ENCODE data around the gene AOAH.
A peak's percentile ranks its signal among the peaks of the same experiment; 100 is the strongest.

The AOAH gene

GRCh38 chr7:36591636-36592035 is 132.7 kb downstream of the AOAH start:
- H3K4me3 ChIP-seq (replicated peaks; ENCODE audit: insufficient read depth, low read length): no peak overlapping the region
- peak overlapping the region; percentile 40; the same call in 1 of the 2 replicates for H3K27ac ChIP-seq (replicated peaks)
- TF ChIP-seq CTCF (IDR thresholded peaks at IDR 0.05; ENCODE audit: insufficient read depth, low read length): no peak
- no peak for TF ChIP-seq GABPA (IDR thresholded peaks at IDR 0.05; ENCODE audit: low read depth)
- TF ChIP-seq, protein P1, sequence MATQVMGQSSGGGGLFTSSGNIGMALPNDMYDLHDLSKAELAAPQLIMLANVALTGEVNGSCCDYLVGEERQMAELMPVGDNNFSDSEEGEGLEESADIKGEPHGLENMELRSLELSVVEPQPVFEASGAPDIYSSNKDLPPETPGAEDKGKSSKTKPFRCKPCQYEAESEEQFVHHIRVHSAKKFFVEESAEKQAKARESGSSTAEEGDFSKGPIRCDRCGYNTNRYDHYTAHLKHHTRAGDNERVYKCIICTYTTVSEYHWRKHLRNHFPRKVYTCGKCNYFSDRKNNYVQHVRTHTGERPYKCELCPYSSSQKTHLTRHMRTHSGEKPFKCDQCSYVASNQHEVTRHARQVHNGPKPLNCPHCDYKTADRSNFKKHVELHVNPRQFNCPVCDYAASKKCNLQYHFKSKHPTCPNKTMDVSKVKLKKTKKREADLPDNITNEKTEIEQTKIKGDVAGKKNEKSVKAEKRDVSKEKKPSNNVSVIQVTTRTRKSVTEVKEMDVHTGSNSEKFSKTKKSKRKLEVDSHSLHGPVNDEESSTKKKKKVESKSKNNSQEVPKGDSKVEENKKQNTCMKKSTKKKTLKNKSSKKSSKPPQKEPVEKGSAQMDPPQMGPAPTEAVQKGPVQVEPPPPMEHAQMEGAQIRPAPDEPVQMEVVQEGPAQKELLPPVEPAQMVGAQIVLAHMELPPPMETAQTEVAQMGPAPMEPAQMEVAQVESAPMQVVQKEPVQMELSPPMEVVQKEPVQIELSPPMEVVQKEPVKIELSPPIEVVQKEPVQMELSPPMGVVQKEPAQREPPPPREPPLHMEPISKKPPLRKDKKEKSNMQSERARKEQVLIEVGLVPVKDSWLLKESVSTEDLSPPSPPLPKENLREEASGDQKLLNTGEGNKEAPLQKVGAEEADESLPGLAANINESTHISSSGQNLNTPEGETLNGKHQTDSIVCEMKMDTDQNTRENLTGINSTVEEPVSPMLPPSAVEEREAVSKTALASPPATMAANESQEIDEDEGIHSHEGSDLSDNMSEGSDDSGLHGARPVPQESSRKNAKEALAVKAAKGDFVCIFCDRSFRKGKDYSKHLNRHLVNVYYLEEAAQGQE (IDR thresholded peaks at IDR 0.05; ENCODE audit: insufficient replicate concordance, low read depth): no peak
- TF ChIP-seq POLR2AphosphoS5 (IDR thresholded peaks at IDR 0.05; ENCODE audit: low read depth): no peak
- no peak for TF ChIP-seq SPI1 (IDR thresholded peaks at IDR 0.05; ENCODE audit: borderline replicate concordance, low read depth)
- no peaks in the 10 kb centered on the region for H3K27me3 ChIP-seq (ENCODE audit: insufficient read depth, poor library complexity, severe bottlenecking)
- DNase-seq (ENCODE audit: low read depth in 1 of 2, low spot score in 1 of 2): no peak

- DNase-seq (ENCODE audit: low read depth in 1 of 2, low spot score in 1 of 2): no peak
- H3K27me3 ChIP-seq (ENCODE audit: insufficient read depth, poor library complexity, severe bottlenecking): no peaks in the 10 kb centered on the region
- H3K27ac ChIP-seq (replicated peaks): no peak overlapping the region
- no peak overlapping the region for H3K4me3 ChIP-seq (replicated peaks; ENCODE audit: insufficient read depth, low read length)
- no peak for TF ChIP-seq POLR2AphosphoS5 (IDR thresholded peaks at IDR 0.05; ENCODE audit: low read depth)
- TF ChIP-seq, protein P1 (IDR thresholded peaks at IDR 0.05; ENCODE audit: insufficient replicate concordance, low read depth): no peak
- TF ChIP-seq SPI1 (IDR thresholded peaks at IDR 0.05; ENCODE audit: borderline replicate concordance, low read depth): no peak
- TF ChIP-seq CTCF (IDR thresholded peaks at IDR 0.05; ENCODE audit: insufficient read depth, low read length): no peak
- TF ChIP-seq GABPA (IDR thresholded peaks at IDR 0.05; ENCODE audit: low read depth): no peak
Observed at GRCh38 chr7:36589391-36589790, 134.9 kb downstream of the AOAH start.

DNA sequence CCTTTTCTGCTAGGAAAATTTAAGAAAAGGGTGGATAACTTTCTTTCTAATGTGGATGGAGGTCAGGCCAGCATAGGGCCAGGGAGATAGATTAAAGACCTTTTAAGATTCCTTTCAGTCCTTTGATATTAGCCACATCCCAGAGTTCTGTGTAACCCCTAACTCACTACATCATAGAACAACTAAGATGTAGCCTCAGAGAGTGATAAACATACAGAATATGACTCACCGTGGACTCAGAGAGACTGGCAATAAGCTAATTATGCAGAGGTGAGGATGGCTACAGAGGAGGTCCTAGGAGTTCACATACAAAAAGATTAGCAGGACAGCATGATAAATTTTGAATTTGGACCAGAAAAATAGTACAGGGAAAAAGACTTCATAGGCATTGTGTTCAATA is 141.0 kb downstream of the AOAH start:
- no peak for DNase-seq (ENCODE audit: low read depth in 1 of 2, low spot score in 1 of 2)
- Histone ChIP-seq H3K4me3 (replicated peaks; ENCODE audit: insufficient read depth, low read length) (no peak overlapping the region), H3K27ac (replicated peaks) (no peak overlapping the region), H3K27me3 (ENCODE audit: insufficient read depth, poor library complexity, severe bottlenecking) (no peaks in the 10 kb centered on the region)
- TF ChIP-seq GABPA (IDR thresholded peaks at IDR 0.05; ENCODE audit: low read depth) (no peak), SPI1 (IDR thresholded peaks at IDR 0.05; ENCODE audit: borderline replicate concordance, low read depth) (no peak), CTCF (IDR thresholded peaks at IDR 0.05; ENCODE audit: insufficient read depth, low read length) (no peak), POLR2AphosphoS5 (IDR thresholded peaks at IDR 0.05; ENCODE audit: low read depth) (no peak)
- TF ChIP-seq, protein P1 (IDR thresholded peaks at IDR 0.05; ENCODE audit: insufficient replicate concordance, low read depth): no peak
